ENCODE results near the gene SLC25A51.
"Not testable (repeated sequence)": the region's sequence is repeated elsewhere in the genome, so short reads cannot be mapped to it uniquely, and the experiment has no call there.

SLC25A51 gene

DNA sequence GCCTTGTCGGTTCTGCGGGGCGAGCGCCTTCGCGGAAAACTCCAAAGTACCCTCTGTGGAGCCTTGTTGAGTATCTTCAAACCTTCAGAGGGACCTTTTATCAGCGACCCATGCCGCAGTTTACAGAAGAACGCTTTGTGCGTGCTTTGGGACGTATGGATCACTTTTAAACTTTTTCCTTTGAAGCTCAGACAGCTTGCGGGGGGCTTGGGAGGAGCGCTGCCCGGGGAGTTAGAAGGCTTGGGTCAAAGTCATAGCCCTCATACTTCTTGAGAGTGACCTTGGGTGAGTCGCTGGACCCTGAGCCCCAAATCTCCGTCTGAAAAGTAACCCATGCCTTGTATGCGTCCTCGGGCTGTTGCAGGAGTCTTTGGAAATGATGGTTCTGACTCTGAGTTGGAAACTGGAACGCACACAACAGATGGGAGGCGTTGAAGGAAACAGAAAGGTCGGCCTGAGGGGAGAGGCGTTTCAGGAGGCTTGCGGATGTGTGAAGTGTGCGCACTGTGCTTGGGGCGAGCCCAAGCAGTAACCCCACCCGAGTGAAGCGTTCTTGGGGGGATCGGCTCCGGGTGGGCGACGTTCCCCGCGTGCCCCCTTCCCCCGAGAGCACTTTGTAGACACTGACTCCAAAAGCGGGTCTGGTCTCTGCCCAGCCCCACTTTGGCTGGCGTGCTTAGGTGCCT lies 661 bp upstream of the SLC25A51 start:
- peak overlapping the region; percentile 90 for H3K4me3 ChIP-seq (ENCODE audit: low read length)
- peak; percentile 48 for DNase-seq (ENCODE audit: low read depth)
- TF ChIP-seq, protein P1, sequence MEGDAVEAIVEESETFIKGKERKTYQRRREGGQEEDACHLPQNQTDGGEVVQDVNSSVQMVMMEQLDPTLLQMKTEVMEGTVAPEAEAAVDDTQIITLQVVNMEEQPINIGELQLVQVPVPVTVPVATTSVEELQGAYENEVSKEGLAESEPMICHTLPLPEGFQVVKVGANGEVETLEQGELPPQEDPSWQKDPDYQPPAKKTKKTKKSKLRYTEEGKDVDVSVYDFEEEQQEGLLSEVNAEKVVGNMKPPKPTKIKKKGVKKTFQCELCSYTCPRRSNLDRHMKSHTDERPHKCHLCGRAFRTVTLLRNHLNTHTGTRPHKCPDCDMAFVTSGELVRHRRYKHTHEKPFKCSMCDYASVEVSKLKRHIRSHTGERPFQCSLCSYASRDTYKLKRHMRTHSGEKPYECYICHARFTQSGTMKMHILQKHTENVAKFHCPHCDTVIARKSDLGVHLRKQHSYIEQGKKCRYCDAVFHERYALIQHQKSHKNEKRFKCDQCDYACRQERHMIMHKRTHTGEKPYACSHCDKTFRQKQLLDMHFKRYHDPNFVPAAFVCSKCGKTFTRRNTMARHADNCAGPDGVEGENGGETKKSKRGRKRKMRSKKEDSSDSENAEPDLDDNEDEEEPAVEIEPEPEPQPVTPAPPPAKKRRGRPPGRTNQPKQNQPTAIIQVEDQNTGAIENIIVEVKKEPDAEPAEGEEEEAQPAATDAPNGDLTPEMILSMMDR (conservative IDR thresholded peaks at IDR 0.05; ENCODE audit: low read length): no peak

DNA sequence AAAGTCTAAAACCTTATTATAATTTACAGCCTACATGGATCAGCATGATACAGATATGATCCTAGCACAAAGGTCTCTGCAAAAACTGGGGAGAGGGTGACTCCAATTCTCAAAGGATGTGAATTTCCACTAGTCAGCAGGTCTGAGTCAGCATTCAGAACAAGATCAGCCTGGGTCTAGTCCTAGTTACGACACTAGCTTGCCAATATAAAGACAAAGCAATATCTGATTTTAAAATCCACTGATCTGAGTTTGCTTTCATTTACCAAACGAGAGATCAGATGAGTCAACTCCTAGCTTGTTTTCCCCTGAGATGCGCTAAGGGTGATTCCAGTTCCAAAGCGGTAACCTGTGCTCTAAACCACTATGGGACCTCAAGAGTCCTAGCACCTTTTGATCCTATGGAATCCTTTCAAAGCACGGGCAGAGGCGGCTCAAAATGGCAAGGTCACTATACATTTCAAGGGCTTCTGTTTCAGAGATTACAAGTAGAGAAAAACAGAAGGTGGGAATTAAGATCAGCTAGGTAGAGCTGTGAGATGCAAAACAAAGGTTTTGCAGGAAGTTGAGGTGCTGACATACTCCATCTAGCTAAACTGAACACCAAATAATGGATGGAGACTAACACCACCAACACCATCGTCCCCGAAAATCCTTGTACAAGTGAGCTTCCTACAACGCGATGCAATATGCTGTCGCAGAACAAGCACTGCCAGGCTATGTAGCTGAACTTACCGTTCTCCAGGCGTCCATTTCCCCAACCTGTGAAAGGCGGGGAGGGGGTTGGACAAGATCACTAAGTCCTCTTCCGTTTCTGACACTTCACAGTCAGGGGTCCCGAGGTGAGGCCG lies 906 bp downstream of the SLC25A51 start:
- peak; percentile 30 for DNase-seq (ENCODE audit: low read depth)
- H3K4me3 ChIP-seq (ENCODE audit: low read length): peak overlapping the region; percentile 90
- TF ChIP-seq, protein P1 (conservative IDR thresholded peaks at IDR 0.05; ENCODE audit: low read length): no peak

DNA sequence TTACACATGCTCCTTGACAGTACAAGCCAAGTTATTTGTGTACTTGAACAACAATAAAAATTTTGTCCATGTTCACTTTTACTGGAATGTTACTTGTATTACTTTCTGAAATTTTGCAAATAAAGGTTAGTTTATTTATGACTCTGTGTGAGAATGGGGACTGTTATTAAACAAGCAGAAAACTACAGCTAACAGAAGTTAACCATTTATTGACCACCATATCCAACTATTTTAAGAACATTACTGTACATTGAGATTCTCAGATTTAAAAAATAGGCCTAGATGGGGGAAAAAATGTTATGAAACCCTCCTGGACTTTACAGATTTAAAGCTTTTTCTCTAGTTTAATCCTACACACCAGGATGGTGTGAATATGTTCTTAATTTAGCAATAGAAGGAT lies 1.8 kb downstream of the SLC25A51 start:
- H3K4me3 ChIP-seq (ENCODE audit: low read length): peak overlapping the region; percentile 21; the same call in 1 of the 2 replicates
- TF ChIP-seq, protein P1 (conservative IDR thresholded peaks at IDR 0.05; ENCODE audit: low read length): no peak
- DNase-seq (ENCODE audit: low read depth): no peak

DNA sequence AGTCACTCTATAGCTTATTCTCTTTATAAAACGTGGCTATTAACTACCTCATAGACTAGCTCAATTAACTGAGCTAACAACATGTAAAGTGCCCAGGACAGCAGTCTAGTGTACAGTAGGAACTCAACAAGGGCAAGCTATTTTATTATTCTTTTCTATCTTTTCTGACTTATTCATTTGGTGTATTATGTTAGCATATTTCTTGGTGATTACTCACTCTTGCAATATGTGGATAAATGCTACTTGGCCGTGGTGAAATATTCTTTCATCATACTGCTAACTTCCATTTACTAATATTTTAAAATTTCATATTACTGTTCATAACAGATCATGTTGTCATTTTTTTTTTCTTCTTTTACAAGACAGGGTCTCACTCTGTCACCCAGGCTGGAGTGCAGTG lies 4.9 kb downstream of the SLC25A51 start:
- H3K4me3 ChIP-seq (ENCODE audit: low read length): no peak overlapping the region
- TF ChIP-seq, protein P1 (conservative IDR thresholded peaks at IDR 0.05; ENCODE audit: low read length): no peak
- DNase-seq (ENCODE audit: low read depth): peak; percentile 66

DNA sequence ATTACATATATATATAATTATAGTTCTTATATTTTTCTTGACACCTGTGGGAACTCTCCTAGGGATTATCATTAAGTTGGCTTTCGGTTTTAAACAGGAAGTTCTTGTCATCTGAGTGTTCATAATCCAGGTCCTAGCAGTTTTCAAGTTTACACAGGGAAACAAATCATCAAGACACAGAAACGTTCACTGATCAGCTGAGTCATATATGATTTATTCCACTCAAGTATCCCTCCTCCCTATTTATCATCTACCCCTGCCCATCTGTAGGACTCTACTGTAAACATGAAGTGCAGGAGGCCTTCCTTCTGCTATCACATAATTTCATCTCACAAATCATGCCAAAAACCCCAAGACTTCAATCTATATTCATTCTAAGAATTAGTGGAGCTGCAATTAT lies 6.3 kb downstream of the SLC25A51 start:
- H3K4me3 ChIP-seq (ENCODE audit: low read length): no peak overlapping the region
- DNase-seq (ENCODE audit: low read depth): no peak
- TF ChIP-seq, protein P1 (conservative IDR thresholded peaks at IDR 0.05; ENCODE audit: low read length): no peak

DNA sequence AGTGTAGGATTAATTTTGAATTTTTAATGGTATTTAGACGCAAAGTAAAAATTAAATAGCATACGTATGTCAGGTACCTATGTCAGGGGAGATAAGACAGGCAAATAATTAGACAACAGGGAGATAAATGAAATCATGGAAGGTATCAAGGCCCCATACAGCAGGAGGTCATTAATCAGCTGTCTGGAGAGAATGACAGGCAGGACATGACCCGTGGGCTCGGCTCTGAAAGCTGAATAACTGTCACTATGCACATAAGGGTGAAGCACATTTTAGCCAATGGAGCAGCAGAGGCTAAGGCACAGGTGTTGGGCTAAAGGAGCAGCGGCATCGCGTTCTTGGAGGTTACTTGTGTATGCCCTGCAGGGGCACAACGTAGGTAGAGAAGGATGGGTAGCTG lies 11.9 kb downstream of the SLC25A51 start:
- DNase-seq (ENCODE audit: low read depth): no peak
- no peak overlapping the region for H3K4me3 ChIP-seq (ENCODE audit: low read length)
- TF ChIP-seq, protein P1 (conservative IDR thresholded peaks at IDR 0.05; ENCODE audit: low read length): no peak

DNA sequence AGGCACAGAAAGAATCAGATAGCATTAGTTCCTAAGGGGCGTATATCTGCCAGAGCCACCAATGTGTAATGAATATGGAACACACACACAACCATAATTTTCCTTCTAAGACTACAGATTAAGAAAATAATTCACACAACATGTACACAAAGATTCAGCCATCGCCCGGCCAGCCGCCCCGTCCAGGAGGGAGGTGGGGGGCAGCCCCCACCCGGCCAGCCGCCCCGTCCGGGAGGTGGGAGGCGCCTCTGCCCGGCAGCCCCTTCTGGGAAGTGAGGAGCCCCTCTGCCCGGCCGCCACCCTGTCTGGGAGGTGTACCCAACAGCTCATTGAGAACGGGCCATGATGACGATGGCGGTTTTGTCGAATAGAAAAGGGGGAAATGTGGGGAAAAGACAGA lies 12.9 kb downstream of the SLC25A51 start:
- not testable (repeated sequence) for H3K4me3 ChIP-seq (ENCODE audit: low read length); DNase-seq (ENCODE audit: low read depth)

Measured in AG10803 (cell line).